ENCODE data around the gene POM121L12.

GRCh38 chr7:53013925-53014324, 21.5 kb upstream of the POM121L12 start:
- TF ChIP-seq CTCF (IDR thresholded peaks at IDR 0.05) (no peak), EZH2phosphoT487 (IDR thresholded peaks at IDR 0.05) (no peak)
